NCI-H2227 treated with DMSO at 0.1 percent for 48 hours (cell line): ENCODE data around the gene UST.
"Not testable (repeated sequence)": the region's sequence is repeated elsewhere in the genome, so short reads cannot be mapped to it uniquely, and the experiment has no call there.

Experiments
- DNase-seq: peaks from one replicate; lab custom pipeline; 2025; lab: John Stamatoyannopoulos, UW

Gene UST

DNA sequence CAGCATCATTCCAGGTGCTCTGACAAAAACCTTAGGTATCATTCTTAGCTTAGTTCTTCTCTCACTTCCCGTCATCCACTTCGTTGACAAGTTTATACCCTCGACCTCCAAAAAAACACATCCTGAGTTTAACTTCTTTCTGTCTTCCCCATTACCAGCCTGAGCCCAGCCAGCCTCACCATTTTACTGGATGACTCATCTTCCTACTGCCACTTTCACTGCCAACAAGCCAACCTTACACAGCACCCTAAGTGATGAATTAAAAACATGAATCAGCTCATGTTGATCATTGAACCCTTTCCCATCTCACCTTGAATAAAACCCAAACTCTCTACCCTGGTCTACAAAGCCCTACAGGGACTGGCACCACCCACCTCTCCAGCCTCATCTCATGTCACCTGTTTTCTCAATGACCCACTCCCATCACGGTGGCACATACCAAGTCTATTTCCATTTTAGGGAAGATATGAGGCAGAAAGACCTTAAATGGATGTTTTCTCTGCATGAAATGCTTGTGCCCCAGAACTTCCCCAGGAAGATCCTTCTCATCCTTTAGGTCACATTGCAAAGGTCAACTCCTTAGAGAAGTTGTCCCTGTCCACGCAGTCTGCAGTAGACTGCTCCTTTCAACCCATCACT, 9.9 kb upstream of the UST start:
- no peak for DNase-seq

DNA sequence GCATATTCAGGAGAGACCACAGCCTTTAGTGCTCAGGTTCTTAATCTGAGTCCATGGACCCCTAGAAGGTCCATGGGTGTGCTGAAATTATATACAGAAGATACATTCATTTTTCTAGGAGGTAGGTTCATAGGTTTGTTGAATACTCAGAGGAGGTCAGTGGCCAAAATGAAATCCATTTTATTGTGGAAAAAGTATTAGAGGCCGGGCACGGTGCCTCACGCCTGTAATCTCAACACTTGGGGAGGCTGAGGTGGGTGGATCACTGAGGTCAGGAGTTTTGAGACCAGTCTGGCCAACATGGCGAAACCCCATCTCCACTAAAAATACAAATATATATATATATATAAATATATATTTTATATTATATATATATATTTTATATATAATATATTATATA, 9.0 kb upstream of the UST start:
- DNase-seq, result no peak

DNA sequence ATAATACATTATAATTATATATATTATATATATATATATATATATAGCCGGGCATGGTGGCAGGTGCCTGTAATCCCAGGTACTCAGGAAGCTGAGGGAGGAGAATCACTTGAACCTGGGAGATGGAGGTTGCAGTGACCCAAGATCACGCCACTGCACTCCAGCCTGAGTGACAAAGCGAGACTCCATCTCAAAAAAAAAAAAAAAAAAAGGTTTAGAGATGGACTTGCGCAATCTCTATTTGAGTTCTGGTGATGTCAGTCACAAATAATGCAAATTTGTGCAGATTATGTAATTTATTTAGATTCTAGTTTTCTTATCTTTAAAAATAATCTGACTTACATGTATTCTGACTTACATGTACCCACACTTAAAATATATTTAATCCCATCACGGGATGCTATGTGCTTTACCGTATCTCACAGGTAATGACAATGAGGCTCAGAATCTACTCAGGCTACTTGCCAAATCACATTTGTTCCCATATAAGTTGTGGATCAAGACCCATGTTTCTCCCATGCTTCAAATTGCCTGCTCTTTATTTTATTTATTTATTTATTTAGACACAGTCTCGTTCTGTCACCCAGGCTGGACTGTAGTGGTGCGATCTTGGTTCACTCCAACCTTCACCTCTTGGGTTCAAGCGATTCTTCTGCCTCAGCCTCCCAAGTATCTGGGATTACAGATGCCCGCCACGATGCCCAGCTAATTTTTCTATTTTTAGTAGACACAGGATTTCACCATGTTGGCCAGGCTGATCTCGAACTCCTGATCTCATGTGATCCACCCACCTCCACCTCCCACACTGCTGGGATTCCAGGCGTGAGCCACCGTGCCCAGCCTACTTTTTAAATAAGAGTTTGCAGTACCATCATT, 7.6 kb upstream of the UST start:
- DNase-seq, result no peak

DNA sequence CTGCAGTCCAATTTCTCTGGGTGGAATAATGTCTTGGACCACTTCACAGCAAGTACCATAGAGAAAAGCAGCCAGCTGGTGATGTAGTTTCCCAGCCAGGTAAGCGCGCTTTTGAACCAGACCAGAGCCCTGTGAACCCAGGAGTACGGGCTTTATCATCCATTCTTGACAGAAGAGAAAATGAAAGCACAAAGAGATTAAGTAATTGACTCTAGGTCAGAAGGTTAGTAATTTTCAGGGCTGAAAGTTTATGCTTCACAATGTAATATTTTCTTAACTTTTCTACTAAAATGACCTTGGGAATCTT, 7.1 kb upstream of the UST start:
- DNase-seq, result no peak

DNA sequence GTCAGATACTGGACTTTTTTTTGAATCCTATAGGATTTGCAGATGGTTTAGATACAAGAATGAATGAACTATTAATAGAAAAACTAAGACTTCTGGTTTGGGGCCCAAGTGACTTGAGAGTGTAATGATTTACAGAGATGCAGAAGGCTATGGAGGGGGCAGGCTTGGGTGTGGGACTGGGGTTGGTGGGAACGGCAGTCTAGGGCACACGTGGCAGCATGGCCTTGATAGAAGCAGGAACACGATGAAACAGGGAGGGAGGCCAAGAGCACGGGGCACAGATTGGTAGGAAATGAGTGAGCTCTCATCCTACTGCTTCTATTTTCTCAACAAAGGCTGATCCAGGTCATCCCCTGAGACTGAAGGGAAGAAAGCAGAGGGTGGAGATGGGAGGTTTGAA, 3.4 kb upstream of the UST start:
- no peak for DNase-seq

DNA sequence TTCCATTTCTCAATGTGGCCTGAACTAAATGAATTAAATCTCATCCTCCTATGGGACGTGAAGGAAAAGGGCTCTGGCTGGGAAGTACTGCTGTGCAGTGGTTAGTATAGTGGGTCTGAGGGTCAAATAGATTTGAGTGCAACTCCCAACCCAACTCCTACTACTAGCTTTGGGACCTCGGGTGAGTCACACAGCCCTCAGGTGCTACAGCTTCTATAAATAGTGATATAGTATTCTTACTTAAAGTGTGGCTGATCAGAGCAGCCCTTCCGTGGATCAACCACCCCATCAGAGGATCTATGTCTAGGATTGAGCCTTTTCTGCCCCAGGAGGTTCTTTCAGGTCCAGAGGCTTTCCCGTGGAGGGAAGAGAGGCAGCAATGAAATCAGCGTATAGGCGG, 904 bp upstream of the UST start:
- DNase-seq, result no peak

DNA sequence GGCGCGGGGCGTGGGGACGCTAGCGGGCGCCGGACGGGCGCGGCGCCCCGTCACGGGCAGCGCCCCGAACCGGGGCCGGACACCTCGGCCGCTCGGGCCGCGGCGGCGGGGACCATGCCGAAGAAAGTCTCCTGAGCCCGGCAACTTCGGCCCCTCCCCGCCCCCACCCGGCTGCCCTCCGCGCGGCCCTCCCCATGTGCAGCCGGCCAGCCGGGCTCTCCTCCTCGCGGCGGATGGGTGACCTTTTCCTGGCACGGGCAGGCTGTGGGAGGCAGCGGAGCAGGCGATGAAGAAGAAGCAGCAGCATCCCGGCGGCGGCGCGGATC, 278 bp downstream of the UST start:
- DNase-seq, result no peak

DNA sequence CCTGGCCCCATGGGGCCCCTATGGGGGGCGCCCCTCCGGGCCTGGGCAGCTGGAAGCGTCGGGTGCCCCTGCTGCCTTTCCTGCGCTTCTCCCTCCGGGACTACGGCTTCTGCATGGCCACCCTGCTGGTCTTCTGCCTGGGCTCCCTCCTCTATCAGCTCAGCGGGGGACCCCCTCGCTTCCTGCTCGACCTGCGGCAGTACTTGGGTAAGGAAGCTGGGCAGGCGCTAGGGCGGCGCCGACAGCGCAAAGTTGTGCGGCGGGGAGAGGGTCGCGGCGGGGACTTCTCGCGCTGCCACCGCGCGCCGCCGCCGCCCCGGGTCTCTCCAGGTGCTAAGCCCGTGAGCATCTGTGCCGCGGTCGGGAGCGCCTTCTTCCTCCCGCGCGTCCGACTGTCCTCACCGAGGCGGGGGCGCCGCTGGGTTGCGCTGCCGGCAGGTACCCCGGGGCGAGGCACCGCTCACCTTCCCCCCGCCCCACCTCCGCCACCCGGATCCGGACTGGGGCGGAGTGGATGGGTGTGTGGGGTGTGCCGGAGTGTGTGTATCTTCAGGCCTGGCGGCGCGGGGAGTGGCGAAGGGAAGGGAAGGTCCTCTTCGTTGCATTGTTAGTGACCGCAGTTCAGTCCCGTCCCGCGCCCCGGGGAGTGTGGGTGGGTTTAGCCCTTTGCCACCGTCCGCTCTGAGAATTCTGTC, 788 bp downstream of the UST start:
- no peak for DNase-seq

DNA sequence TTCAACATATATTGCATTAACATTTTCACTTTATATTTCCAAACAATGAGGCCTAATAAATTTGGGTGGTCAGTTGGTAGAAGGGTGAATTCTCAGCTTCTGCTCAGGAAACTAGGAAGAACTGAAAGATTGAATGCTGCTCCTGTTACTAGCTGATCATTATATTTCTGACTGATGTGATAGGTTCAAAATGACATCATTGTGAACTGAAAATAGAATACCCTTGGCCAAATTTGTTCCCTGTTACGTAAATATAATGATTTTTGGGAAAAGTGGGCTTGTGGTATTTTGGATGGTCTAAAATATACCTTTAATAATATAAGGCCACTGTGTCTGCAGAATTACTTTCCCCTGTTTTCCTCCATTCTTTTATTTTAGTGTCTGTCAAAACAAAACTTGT, 2.8 kb downstream of the UST start:
- DNase-seq, result no peak

DNA sequence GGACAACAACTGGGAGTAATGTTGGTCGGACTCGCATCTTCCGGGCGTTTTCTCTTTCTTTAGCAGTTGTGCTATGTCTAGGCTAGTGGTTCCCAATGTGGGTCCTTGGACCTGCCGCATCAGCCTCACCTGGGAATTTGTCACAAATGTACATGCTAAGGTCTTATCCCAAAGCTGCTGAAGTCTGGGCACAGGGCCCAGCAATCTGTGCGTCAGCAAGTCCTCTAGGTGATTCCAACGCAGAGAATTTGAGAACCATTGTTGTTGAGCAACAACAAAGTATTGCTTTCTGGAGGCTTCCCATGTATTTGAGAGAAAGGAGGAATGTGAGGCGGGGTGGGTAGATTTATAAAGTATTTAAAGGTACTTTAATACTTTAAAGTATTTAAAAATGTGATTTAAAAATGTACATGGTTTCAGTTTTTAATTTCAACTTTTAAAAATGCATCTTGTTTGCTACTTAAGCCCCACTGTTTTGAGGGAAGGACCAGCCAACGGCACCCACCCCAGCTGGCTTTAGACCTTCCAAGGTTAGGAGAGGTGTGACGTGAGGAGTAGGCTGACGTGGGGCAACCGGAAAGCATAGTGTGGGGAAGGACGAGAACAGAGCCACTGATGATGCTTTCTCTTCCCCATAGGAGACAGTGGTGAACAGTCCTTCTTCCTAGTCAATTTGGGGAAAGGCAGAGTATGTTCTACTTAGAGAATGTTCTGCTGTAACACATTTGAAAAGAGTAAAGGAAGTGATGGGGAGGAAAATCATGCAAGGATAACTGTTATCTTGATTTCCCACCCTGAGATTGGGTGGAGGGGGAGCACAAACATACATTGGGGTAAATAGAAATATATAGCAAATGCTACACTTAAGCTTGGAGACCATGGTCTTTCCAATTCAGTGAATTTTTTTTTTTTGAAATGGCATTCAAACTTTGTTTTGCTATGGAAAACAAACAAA, 4.3 kb downstream of the UST start:
- DNase-seq, result no peak

DNA sequence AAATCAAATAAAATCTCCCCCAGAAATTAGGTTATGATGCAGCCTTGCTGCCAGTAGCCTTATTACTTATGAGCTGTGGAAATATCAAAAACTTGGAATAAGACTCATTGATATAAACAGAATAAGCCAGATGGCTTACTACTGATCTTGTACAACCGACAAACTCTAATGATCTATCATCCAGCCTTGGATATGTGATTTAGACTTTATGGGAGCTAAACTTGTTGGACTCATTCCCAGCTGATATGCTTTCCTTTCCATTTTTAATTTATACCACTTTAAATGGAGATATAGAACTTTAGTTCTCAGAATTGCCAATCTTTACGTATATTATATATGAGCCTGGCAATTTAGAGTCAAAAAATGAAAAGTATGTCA, 5.0 kb downstream of the UST start:
- no peak for DNase-seq

DNA sequence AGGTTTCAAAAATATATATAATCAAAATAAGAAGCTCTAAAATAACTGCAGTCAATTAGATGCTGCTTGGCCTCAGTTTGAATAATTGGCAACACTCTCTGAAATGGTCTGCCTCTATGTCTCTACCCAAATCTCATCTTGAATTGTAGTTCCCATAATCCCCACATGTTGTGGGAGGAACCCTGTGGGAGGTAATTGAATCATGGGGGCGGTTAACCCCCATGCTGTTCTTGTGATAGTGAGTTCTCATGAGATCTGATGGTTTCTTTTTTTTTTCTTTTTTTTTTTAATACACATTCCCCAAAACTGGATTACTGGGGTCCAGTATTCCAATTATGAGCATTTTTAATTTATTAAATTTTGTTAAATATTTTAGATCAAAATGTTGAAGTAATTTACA, 8.5 kb downstream of the UST start:
- not testable (repeated sequence) for DNase-seq

DNA sequence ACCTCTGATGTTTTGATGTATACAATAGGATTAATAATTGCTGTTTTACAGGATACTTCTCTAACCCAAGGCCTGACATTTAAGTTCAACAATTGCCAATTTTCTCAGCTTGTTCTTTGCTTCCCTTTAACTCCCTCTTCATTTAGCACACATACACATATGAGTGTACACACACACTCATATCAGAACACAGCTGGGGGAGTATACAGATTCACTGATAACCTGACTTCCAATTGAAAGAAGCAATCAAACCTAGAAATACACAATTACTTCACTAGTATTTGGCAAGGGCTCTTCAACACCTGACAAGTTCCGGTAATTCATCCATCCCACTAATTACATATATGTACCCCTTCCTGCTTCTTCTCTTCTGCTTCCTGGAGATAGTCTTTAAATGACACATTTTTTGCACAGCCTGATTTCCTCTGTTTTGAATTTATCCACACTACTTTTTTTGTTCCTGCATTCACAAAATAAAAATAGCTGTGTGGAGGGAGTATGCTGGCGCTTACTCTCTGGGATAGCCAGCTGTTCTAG, 11.2 kb downstream of the UST start:
- no peak for DNase-seq

DNA sequence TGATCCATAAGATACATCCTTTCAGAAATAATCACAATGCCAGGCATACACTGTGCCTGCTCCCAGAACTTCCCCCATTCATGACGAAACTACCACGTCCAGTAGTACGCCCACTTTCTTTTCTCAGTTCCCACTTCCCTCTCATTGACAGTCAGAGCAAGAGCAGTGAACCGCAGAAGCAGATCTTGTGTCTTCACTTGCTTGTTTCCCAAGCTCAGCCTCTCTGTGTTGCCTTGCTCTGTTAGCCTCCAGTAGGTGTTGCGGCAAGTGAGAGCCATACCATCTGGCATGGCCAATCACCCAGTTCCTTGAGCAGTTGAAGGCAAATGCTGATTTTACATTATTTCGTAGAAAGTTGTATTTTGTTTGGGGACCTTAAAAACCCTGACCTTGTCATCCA, 11.7 kb downstream of the UST start:
- DNase-seq, result no peak

DNA sequence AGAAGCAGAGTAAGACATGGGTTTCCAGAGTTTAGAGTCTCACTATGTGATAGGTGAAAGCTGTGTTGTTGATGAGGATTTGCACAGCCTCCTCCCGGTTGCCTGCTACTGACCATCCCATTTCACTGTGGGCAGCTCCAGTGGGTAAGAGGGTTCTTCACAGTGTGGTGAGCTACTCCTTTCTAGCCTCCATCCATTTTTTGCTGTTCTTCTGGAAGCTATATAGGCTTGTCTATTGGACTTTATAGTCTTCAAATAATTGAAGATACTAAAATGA, 13.4 kb downstream of the UST start:
- no peak for DNase-seq

DNA sequence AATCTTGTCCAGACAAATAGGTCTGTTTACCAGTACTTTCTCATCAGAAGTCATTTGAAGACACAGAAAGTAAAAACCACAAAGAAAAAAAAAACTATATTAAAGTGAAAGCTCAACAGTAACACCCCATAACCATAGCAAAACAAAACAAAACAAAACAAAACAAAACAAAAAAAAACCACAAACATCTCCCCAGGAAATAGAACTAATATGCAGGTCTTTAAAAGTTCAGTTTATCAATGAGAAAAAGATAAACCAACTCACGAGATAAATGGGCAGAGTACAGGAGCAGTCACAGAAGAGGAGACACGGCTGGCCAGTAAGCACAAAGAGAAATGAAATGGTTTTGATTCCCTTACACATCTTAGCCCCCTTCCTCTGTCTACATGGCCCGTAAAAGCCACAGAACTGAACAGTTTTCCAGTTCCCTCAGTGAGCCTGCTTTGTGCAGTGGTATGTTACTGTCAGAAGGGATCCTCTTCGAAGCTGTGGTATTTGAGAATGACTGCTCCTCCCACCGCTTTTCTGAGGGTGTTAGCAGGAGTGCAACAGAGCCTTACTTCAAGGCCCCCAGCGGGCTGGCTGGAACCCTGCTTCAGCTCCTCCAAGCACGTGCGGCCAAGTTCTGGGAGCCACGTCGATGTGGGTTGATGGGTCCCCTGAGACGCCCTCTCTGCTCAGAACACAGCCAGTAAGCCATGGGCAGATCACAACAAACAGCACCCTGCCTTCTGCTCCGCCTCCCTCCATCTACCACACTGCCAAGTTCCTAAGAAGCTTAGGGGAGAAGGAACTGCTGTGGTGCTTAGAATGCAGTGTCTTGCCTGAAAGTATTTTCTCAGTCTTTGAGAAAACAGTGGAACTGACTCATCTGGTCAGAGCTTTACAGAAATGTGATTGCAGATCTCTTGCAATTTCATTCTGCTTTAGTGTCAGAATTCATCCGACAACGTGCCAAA, 14.0 kb downstream of the UST start:
- DNase-seq, result no peak

DNA sequence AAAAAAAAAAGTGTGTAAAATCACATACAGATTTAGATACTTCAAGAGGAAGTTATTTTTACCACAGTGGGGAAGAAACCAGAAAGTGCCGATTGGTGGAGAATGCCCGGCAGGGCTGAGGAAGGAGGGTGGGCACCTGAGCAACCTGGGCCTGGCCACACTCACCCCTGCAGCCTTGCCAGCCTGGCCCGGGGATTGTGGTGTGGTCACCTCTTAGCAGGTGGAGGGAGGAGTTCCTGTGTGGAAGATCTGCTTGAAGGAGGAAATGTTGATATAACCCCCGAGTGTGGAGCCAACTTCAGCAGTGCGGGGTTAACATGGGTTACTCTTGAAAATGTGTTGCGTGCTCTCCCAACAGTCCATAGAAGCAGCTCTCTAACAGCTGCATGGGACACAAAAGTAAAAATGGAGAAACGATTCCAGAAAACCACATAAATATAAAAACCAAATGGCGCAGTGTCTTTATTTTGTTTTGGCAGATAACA, 14.7 kb downstream of the UST start:
- no peak for DNase-seq

DNA sequence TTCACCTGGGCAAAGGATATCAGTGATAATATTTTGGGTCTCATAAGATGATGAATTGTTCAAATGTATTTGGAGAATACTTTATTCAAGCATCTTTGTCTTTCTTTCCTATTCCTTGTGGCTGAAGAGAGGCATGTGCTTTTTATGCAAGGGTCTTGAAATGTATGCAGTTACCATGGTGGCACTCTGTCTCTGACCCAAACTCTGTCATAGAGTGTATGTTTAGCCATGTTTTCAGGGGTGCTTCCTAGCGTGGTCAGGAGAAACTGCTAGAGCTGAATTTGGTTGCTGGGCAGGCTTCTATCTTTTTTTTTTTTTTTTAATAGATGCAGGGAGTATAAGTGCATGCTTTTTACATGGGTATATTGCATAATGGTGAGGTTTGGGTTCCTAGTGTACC, 15.4 kb downstream of the UST start:
- no peak for DNase-seq

DNA sequence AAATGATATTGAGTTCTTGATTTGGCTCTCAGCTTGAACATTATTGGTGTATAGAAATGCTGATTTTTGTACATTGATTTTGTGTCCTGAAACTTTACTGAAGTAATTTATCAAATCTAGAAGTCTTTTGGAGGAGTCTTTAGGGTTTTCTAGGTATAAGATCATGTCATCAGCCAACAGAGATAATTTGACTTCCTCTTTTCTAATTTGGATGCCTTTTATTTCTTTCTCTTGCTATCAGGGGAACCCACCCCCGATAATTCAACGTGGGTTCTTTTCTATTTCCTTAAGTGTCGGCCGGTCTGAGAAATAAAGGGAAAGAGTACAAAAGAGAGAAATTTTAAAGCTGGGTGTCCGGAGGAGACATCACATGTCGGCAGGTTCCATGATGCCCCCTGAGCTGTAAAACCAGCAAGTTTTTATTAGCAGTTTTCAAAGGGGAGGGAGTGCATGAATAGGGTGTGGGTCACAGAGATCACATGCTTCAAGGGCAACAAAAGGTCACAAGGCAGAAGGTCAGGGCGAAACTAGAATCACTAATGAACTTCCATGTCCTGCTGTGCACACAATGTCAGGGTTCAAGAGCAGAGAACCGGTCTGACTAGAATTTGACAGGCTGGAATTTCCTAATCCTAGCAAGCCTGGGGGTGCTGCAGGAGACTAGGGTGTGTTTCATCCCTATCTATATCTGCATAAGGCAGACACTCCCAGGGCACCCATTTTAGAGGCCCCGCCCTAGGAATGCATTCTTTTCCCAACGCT, 17.6 kb downstream of the UST start:
- not testable (repeated sequence) for DNase-seq
